SU-DHL-6 (cell line): Measurements from ENCODE around the gene CSTB.

Experiments used
- H2AFZ ChIP-seq: fragments of 200-600 bp; sonication (generic); 2 replicates; pipeline ENCODE4 v1.6.1; 2014; ENCODE audit warnings: low read depth, mild to moderate bottlenecking, moderate library complexity, mixed read lengths, antibody characterized with exemption, low read length; ENCODE audit not compliant: severe bottlenecking
- H3F3A ChIP-seq: fragments of 200-600 bp; shearing (Covaris generic); 2 replicates; pipeline ENCODE4 v1.6.0; 2016; ENCODE audit warnings: antibody characterized with exemption, mild to moderate bottlenecking; ENCODE audit not compliant: insufficient read depth
- H3K27ac ChIP-seq: fragments of 200-600 bp; sonication (generic); 2 replicates; pipeline ENCODE4 v1.5.1; 2016; ENCODE audit warnings: low read depth, mild to moderate bottlenecking, low read length, moderate library complexity, mixed read lengths
- H3K27me3 ChIP-seq: fragments of 200-600 bp; sonication (generic), shearing (Covaris generic); 2 replicates; pipeline ENCODE4 v1.6.0; 2014; ENCODE audit warnings: mild to moderate bottlenecking, low read length
- H3K36me3 ChIP-seq: fragments of 200-600 bp; sonication (generic); 2 replicates; pipeline ENCODE4 v1.6.1; 2014; ENCODE audit warnings: mild to moderate bottlenecking, low read length, mixed read lengths
- H3K4me2 ChIP-seq: fragments of 300-600, 200-600 bp; shearing (Covaris generic), sonication (generic); 2 replicates; pipeline ENCODE4 v1.6.0; 2014; ENCODE audit warnings: low read length, low read depth, mild to moderate bottlenecking; ENCODE audit not compliant: poor library complexity, severe bottlenecking
- H3K4me3 ChIP-seq: fragments of 200-600 bp; sonication (generic); 2 replicates; pipeline ENCODE4 v1.5.1; 2014; ENCODE audit warnings: antibody characterized with exemption, low read length, mild to moderate bottlenecking, mixed read lengths; ENCODE audit not compliant: insufficient read depth, poor library complexity, severe bottlenecking
- H3K79me2 ChIP-seq: fragments of 200-600 bp; sonication (generic); 2 replicates; pipeline ENCODE4 v1.6.1; 2014; ENCODE audit warnings: mild to moderate bottlenecking, low read length, moderate library complexity; ENCODE audit not compliant: insufficient read depth
- H3K9ac ChIP-seq: fragments of 200-600 bp; sonication (generic); 2 replicates; pipeline ENCODE4 v1.7.0; 2014; ENCODE audit warnings: mild to moderate bottlenecking, low read length
- H3K9me2 ChIP-seq: fragments of 200-600 bp; sonication (generic); replicated peaks from 2 replicates; pipeline ENCODE4 v1.6.1; 2014; ENCODE audit warnings: low read length; ENCODE audit not compliant: insufficient read depth
- H3K9me3 ChIP-seq: fragments of 200-600 bp; sonication (generic); 2 replicates; pipeline ENCODE4 v1.6.1; 2014; ENCODE audit warnings: low read length, mixed read lengths; ENCODE audit not compliant: insufficient read depth
- H4K20me1 ChIP-seq: fragments of 200-600 bp; sonication (generic); 2 replicates; pipeline ENCODE4 v1.6.1; 2014; ENCODE audit warnings: low read depth, mild to moderate bottlenecking, antibody characterized with exemption, low read length, moderate library complexity, mixed read lengths
- CTCF ChIP-seq: fragments of 200-600 bp; sonication (generic); IDR thresholded peaks from one replicate; pipeline ENCODE4 v1.5.1; 2017; ENCODE audit warnings: antibody characterized with exemption, mild to moderate bottlenecking, low read length, moderate library complexity; ENCODE audit not compliant: insufficient read depth, poor library complexity, severe bottlenecking
- EZH2phosphoT487 ChIP-seq: fragments of 200-600 bp; sonication (generic), shearing (Covaris generic); conservative IDR thresholded peaks from 2 replicates; pipeline ENCODE4 v1.6.1; 2018; ENCODE audit warnings: mild to moderate bottlenecking, antibody characterized with exemption, low read length, moderate library complexity, mixed read lengths

CSTB gene

GRCh38 chr21:43754948-43755781, 20.9 kb downstream of the CSTB start:
- Histone ChIP-seq H3K27me3 (no peaks in the 10 kb centered on the region), H3K4me2 (no peak overlapping the region), H3F3A (no peaks in the 10 kb centered on the region), H3K9me3 (no peaks in the 10 kb centered on the region), H3K9me2 (no peaks in the 10 kb centered on the region), H3K4me3 (no peak overlapping the region), H3K79me2 (no peaks in the 10 kb centered on the region), H3K27ac (no peak overlapping the region), H3K36me3 (no peaks in the 10 kb centered on the region), H4K20me1 (no peaks in the 10 kb centered on the region), H2AFZ (no peak overlapping the region), H3K9ac (no peak overlapping the region)
- TF ChIP-seq CTCF (no peak), EZH2phosphoT487 (no peak)

DNA sequence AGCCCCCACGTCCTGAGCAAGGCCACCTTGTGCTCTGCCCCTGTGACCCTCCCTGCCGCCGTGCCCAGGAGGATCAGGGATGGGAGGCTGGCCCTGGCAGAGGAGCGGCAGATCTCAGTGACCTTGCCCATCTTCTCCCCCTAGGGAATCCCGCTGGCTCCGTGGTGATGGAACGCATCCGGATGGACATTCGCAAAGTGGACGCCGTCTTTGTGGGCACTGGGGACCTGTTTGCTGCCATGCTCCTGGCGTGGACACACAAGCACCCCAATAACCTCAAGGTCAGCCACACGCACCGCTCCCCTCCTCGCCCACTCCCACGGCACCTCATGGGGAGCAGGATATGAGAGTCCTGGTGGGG, 22.7 kb downstream of the CSTB start:
- Histone ChIP-seq H3K79me2 (no peaks in the 10 kb centered on the region), H3K9me2 (no peaks in the 10 kb centered on the region), H3F3A (no peaks in the 10 kb centered on the region), H3K27me3 (no peaks in the 10 kb centered on the region), H4K20me1 (no peaks in the 10 kb centered on the region), H2AFZ (no peak overlapping the region), H3K9me3 (no peaks in the 10 kb centered on the region), H3K27ac (no peak overlapping the region), H3K9ac (no peak overlapping the region), H3K4me3 (no peak overlapping the region), H3K4me2 (no peak overlapping the region), H3K36me3 (no peaks in the 10 kb centered on the region)
- no peak for TF ChIP-seq EZH2phosphoT487
- TF ChIP-seq CTCF, result no peak

- Histone ChIP-seq H3K27ac (no peak overlapping the region), H3K4me2 (no peak overlapping the region), H3K36me3 (no peaks in the 10 kb centered on the region), H2AFZ (no peak overlapping the region), H4K20me1 (no peaks in the 10 kb centered on the region), H3K27me3 (no peaks in the 10 kb centered on the region), H3K9me2 (no peaks in the 10 kb centered on the region), H3K4me3 (no peak overlapping the region), H3K9me3 (no peaks in the 10 kb centered on the region), H3F3A (no peaks in the 10 kb centered on the region), H3K79me2 (no peaks in the 10 kb centered on the region), H3K9ac (no peak overlapping the region)
- TF ChIP-seq EZH2phosphoT487, result no peak
- no peak for TF ChIP-seq CTCF
Observed at GRCh38 chr21:43752758-43753438, 23.2 kb downstream of the CSTB start.
